Left hindlimb (tissue), 1 donor: Measurements from ENCODE around the gene OR5B21.

ENCODE experiments used
- DNase-seq: peaks from one replicate; pipeline ENCODE4 v3.0.0-alpha.2; 2018

The OR5B21 gene

DNA sequence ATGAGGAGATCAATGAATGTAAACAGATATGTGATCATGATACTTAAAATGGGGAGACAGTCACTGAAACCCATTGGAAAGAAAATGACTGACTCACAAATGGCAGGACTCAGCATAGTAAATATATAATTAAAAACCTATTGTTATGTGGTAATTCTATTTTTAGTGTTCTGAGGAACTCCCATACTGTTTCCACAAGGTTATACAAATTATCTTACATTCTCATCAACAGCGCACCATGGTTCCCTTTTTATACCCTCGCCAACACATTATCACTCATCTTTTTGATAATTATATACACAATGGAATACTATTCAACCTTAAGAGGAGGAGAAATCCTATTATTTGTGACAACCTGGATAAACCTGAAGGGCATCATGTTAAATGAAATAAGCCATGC is 17.1 kb downstream of the OR5B21 start:
- no peak for DNase-seq

DNA sequence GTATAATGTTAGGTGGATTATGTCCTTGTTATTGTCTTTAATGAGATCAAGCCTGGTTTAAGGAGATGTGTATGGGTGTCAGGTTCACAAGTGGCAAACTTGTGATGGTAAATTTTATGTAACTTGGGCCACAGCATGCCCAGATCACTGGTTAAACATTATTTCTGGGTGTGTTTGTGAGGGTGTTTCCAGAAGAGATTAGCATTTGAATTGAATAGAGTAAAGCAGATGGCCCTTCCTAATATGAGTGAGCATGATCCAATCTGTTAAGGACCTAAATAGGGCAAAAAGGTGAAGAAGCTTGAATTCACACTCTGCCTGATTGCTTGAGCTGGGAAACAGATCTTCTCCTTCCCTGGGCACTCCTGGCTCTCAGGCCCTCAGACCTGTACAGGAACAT is 20.7 kb downstream of the OR5B21 start:
- no peak for DNase-seq

DNA sequence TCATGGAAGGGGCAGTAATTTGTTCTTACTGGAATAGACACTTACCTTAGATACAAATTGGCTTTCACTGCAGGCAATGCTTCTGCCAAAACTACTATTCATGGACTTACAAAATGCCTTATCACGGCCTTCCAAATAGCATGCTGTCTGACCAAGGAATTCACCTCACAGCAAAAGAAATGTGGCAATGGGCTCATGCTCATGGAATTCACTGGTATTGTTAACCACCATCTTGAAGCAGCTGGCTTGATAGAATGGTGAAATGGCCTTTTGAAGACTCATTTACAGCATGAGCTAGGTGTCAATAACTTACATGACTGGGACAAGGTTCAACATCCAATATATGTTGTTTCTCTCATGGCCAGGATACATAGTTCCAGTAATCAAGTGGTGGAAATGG is 21.9 kb downstream of the OR5B21 start:
- DNase-seq, result no peak

DNA sequence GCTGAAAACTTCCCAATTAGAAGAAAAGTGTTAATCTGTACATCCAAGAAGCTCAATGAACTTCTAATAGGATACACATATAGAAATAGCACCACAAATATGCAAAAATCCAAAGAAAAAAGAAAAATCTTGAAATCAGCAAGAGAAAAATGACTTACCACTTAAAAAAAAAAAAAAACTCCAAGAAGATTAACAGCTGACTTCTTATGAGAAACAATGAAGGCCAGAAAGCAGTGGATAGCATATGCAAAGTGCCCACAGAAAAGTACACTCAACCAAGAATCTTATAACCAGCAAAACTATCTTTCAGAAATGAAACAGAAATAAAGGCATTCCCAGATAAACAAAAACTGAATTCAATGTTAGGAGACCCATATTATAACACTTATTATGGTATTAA is 36.0 kb downstream of the OR5B21 start:
- no peak for DNase-seq

DNA sequence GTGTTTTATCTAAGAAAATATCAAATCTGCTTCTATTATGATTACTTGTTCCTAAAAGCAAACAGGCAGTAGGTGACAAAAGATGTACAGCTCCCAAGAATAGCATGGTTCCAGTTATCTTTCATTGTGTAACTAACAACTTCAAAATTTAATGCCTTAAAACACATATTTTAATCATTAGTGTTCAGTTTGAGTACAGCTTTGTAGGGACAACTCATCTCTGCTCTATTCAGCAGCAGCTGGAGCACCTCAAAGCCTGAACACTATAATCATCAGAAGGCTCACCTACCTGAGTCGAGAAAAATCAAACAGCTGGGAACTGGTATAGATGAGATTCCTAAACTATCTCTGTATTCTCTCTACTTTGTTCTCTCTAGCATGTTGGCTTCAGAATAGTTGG is 41.6 kb downstream of the OR5B21 start:
- no peak for DNase-seq

DNA sequence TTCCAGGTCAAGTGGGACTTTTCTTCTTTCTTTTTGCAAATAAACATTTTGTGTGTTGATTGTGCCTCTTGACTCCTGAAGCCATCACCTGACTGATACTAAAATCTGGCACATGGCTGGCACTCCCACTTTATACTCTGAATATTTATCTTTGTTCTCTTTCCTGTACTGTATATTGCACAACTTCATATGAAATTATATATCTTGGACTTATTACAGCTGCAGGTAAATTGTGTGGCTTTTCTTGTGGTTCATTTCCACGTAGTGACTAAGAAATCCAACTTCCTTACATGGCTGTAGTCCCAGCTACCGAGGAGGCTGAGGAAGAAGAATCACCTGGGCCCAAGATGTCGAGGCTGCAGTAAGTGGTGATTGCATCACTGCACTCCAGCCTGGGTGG is 42.2 kb downstream of the OR5B21 start:
- no peak for DNase-seq
